Measurements from ENCODE around the gene CDH15.

CDH15 gene

DNA sequence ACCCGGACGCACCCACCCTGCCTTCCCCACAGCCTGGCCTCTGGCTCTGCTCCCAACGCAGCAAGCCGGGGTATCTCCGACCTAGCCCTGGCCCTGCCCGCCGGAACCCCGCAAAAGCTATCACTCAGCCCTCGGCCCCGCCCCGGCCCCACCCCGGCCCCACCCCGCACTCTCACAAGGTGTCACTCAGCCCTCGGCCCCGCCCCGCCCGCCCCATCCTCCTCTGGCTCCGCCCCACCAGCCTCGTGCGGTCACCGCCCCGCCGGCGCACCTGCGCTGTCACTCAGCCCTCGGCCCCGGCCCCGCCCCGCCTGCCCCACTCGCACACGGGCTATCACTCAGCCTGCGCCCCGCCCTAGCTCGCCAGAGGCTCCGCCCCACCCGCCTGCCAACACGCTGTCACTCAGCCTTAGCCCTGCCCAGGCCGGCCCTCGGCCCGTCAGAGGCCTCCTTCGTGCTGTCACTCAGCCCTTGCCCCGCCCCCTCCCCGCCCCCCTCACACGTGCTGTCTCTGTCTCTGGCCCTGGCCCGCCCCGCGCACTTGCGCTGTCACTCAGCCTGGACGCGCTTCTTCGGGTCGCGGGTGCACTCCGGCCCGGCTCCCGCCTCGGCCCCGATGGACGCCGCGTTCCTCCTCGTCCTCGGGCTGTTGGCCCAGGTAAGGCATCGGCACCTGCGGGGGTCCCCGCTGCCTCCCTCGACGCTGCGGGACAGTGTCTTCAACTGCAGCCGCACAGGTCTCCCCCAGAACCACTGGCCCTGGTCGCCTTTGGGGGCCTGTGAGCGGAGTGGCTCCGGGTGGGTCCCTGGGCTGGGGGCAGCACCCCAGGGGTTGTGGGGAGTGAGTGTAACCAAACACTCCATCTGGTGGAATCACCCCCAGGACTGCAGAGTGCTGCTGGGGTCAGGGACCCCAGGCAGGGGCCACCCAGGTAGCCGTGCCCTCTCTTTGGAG, at the start of gene CDH15:
CDH15 (plus strand) TSS at position 533 of the 955 bp plus-strand sequence; CDS start at position 617, 84 bp downstream.
- peak; percentile 78 to 89 for DNase-seq (ENCODE audit: low read depth in 2 of 2)
- peak within 1 kb of the TSS in 1 of 2 donors; percentile 15 for H3K4me3 ChIP-seq (replicated peaks in 1 of 2; ENCODE audit: low read depth in 2 of 2, low read length in 2 of 2)

DNA sequence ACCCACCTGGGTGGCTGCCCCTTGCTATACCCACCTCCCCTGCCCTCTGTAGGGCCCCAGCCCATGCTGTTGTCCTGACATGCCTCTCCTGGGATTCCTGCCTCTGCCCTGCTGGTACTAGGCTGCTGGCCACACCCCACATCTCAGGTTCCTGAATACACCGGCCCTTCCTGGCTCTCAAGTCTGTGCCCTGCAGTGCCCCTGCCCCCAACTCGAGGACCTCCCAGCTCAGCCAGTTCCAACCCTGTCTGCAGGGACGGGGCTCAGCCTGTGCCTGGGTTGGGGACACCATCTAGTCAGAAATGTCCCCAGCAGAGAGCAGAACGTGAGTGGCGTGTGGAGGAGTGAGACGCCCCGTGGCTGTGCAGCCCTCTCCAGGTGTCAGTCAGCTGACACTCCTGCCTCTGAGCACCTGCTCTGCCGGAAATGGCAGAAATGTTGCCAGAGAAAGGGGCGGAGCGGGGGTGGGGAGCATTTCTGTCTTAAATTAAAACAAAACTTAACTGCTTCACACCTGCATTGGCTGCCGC, 49.2 kb upstream of the CDH15 start:
- no peak for DNase-seq (ENCODE audit: low read depth in 2 of 2)
- TF ChIP-seq, protein P1, sequence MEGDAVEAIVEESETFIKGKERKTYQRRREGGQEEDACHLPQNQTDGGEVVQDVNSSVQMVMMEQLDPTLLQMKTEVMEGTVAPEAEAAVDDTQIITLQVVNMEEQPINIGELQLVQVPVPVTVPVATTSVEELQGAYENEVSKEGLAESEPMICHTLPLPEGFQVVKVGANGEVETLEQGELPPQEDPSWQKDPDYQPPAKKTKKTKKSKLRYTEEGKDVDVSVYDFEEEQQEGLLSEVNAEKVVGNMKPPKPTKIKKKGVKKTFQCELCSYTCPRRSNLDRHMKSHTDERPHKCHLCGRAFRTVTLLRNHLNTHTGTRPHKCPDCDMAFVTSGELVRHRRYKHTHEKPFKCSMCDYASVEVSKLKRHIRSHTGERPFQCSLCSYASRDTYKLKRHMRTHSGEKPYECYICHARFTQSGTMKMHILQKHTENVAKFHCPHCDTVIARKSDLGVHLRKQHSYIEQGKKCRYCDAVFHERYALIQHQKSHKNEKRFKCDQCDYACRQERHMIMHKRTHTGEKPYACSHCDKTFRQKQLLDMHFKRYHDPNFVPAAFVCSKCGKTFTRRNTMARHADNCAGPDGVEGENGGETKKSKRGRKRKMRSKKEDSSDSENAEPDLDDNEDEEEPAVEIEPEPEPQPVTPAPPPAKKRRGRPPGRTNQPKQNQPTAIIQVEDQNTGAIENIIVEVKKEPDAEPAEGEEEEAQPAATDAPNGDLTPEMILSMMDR (IDR thresholded peaks at IDR 0.05; ENCODE audit: low read depth, low read length), result no peak
- no peak overlapping the region for H3K4me3 ChIP-seq (replicated peaks in 1 of 2; ENCODE audit: low read depth in 2 of 2, low read length in 2 of 2)

More for the DNA sequence above, at the start of gene CDH15:
- TF ChIP-seq, protein P1 (IDR thresholded peaks at IDR 0.05; ENCODE audit: low read depth, low read length), result no peak

GRCh38 chr16:89123001-89123830, 48.3 kb upstream of the CDH15 start:
- TF ChIP-seq, protein P1 (IDR thresholded peaks at IDR 0.05; ENCODE audit: low read depth, low read length), result no peak
- DNase-seq (ENCODE audit: low read depth in 2 of 2), result no peak
- no peak overlapping the region for H3K4me3 ChIP-seq (replicated peaks in 1 of 2; ENCODE audit: low read depth in 2 of 2, low read length in 2 of 2)

DNA sequence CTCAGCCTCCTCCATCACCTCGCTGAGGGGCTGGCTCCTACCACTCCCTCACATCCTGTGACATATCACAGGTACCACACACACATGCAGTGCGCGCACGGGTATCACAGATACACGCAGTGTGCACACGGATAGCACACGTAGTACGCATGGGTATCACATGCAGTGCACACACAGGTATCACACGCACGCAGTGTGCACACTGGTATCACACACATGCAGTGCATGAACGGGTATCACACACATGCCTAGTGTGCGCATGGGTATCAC, 47.8 kb upstream of the CDH15 start:
- DNase-seq (ENCODE audit: low read depth in 2 of 2), result no peak
- no peak overlapping the region for H3K4me3 ChIP-seq (replicated peaks in 1 of 2; ENCODE audit: low read depth in 2 of 2, low read length in 2 of 2)
- TF ChIP-seq, protein P1 (IDR thresholded peaks at IDR 0.05; ENCODE audit: low read depth, low read length), result no peak

GRCh38 chr16:89129378-89129777, 42.2 kb upstream of the CDH15 start:
- TF ChIP-seq, protein P1 (IDR thresholded peaks at IDR 0.05; ENCODE audit: low read depth, low read length), result no peak
- no peak for DNase-seq (ENCODE audit: low read depth in 2 of 2)
- no peak overlapping the region for H3K4me3 ChIP-seq (replicated peaks in 1 of 2; ENCODE audit: low read depth in 2 of 2, low read length in 2 of 2)

DNA sequence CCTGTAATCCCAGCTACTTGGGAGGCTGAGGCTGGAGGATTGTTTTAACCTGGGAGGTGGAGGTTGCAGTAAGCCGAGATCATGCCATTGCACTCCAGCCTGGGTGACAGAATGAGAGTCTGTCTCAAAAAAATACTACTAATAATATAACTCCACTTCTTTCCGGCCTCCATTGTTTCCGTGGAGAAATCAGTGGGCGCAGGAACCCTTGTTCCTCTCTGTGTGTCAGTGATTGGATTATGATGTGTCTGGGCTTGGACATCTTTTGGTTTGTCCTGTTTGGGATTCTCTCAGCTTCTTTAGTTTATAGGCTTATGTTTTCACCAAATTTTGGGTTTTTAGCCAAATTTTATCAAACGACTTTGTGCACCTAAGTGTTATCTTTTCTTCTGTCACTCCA, 41.1 kb upstream of the CDH15 start:
- TF ChIP-seq, protein P1 (IDR thresholded peaks at IDR 0.05; ENCODE audit: low read depth, low read length), result no peak
- DNase-seq (ENCODE audit: low read depth in 2 of 2), result no peak
- no peak overlapping the region for H3K4me3 ChIP-seq (replicated peaks in 1 of 2; ENCODE audit: low read depth in 2 of 2, low read length in 2 of 2)
